IgD-negative memory B cell (primary cell): ENCODE results near the gene C4A. TPM values are rescaled to one million over a fixed set of nuclear protein-coding genes. Genes with fewer than 3 reads are reported as not detected.
"Not testable (repeated sequence)": the region's sequence is repeated elsewhere in the genome, so short reads cannot be mapped to it uniquely, and the experiment has no call there.

Experiments
- H3K27ac Mint-ChIP-seq, 3 donors: one replicate each; pipeline ENCODE4 v1.8.0; 2020 to 2022; ENCODE audit warnings: mild to moderate bottlenecking in 3 of 3, mixed read lengths in 3 of 3, moderate library complexity in 1 of 3
- H3K27me3 Mint-ChIP-seq: one replicate; pipeline ENCODE4 v1.8.0; 2021; ENCODE audit warnings: mixed read lengths
- H3K36me3 Mint-ChIP-seq: one replicate; pipeline ENCODE4 v1.8.0; 2020; ENCODE audit warnings: mild to moderate bottlenecking, mixed read lengths
- H3K4me1 Mint-ChIP-seq, 3 donors: one replicate each; pipeline ENCODE4 v1.8.0; 2020 to 2022; ENCODE audit warnings: mixed read lengths in 3 of 3, mild to moderate bottlenecking in 1 of 3
- H3K4me3 Mint-ChIP-seq, 4 donors: one replicate each; pipeline ENCODE4 v1.8.0; 2020 to 2022; ENCODE audit warnings: mild to moderate bottlenecking in 4 of 4, mixed read lengths in 4 of 4, moderate library complexity in 3 of 4
- H3K9me3 Mint-ChIP-seq, 3 donors: one replicate each; pipeline ENCODE4 v1.8.0; 2020 to 2021; ENCODE audit warnings: mixed read lengths in 3 of 3, mild to moderate bottlenecking in 1 of 3
- polyA plus RNA-seq: library from polyadenylated mRNA; unstranded; fragments of 300-500 nt; fragmentation: Illumina TruSeq; gene quantifications from one replicate; pipeline ENCODE4 v1.2.3, GENCODE V29; 2021

The C4A gene
- polyA plus RNA-seq, result 0.23 TPM

DNA sequence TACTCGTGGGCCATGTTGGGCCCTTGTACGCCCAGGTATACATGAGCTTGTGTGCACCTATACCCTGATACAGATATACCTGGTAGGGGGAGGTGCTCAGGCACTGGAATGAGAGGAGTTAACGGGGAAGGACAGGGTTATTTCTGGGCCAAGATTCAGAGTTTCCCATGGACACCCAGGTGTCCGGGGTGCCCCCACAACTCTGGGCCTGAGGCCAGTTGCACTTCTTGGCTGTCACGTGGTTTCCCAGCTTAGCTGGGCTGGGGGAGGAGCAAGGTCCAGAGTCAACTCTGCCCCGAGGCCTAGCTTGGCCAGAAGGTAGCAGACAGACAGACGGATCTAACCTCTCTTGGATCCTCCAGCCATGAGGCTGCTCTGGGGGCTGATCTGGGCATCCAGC lies at the start of gene C4A:
Gene C4A (plus strand): TSS at position 314 of the 400 bp plus-strand sequence. CDS start 51 bp downstream, at position 365.
- not testable (repeated sequence) for H3K4me3 Mint-ChIP-seq, H3K9me3 Mint-ChIP-seq, H3K27ac Mint-ChIP-seq, H3K4me1 Mint-ChIP-seq, H3K27me3 Mint-ChIP-seq, H3K36me3 Mint-ChIP-seq

GRCh38 chr6:31932137-31932536 lies 49.7 kb upstream of the C4A start:
- not testable (repeated sequence) for H3K27me3 Mint-ChIP-seq, H3K4me3 Mint-ChIP-seq, H3K4me1 Mint-ChIP-seq, H3K27ac Mint-ChIP-seq, H3K9me3 Mint-ChIP-seq, H3K36me3 Mint-ChIP-seq

GRCh38 chr6:31933537-31933936 lies 48.3 kb upstream of the C4A start:
- no peaks in the 10 kb centered on the region for H3K9me3 Mint-ChIP-seq
- peaks cover 4% of the 10 kb centered on the region for H3K27me3 Mint-ChIP-seq
- no peak overlapping the region for H3K4me3 Mint-ChIP-seq
- no peaks in the 10 kb centered on the region for H3K4me1 Mint-ChIP-seq
- no peak overlapping the region for H3K27ac Mint-ChIP-seq
- no peaks in the 10 kb centered on the region for H3K36me3 Mint-ChIP-seq

DNA sequence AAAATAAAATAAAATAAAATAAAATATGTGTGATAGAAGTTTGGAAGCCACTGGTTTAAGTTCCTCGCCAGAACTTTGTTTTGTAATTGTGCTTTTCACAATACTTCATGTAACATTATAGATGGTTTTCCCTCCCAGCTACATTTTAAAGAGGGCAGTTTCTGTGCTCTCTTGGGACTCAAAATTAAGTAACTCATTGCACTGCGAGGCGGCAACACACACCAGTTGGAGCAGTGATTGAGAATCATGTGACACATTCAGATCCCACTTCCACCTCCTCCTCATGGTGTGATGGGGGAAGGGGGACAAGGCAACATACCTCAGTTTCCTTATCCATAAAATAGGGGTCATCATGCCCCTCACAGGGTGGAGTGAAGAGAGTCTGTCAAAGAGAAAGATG lies 46.8 kb upstream of the C4A start:
- no peaks in the 10 kb centered on the region for H3K9me3 Mint-ChIP-seq
- H3K27me3 Mint-ChIP-seq, result peaks cover 4% of the 10 kb centered on the region
- no peak overlapping the region for H3K27ac Mint-ChIP-seq
- no peak overlapping the region for H3K4me3 Mint-ChIP-seq
- no peaks in the 10 kb centered on the region for H3K36me3 Mint-ChIP-seq
- no peaks in the 10 kb centered on the region for H3K4me1 Mint-ChIP-seq

DNA sequence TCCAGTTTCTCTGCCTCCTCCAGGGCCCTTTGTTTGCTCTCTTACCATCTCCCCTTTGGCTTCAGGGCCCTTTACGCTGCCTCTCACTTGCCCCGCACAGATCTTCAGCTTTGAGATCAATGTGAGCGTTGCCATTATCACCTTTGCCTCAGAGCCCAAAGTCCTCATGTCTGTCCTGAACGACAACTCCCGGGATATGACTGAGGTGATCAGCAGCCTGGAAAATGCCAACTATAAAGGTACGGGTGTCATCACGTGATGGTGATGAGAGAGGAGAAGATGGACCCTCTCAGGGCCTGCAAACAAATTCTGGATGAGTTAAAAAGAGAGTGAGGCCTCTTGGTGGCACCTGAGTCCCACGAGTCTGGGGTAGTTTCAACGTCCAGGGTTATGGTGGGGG lies 46.0 kb upstream of the C4A start:
- Mint-ChIP-seq H3K9me3 (no peaks in the 10 kb centered on the region), H3K27me3 (peaks cover 4% of the 10 kb centered on the region), H3K27ac (no peak overlapping the region), H3K4me3 (no peak overlapping the region), H3K4me1 (no peaks in the 10 kb centered on the region), H3K36me3 (no peaks in the 10 kb centered on the region)

GRCh38 chr6:31940256-31940664 lies 41.6 kb upstream of the C4A start:
- H3K4me1 Mint-ChIP-seq, result no peaks in the 10 kb centered on the region

GRCh38 chr6:31943742-31944141 lies 38.1 kb upstream of the C4A start:
- H3K4me3 Mint-ChIP-seq, result no peak overlapping the region
- H3K36me3 Mint-ChIP-seq, result no peaks in the 10 kb centered on the region
- no peaks in the 10 kb centered on the region for H3K4me1 Mint-ChIP-seq
- peaks cover 26% of the 10 kb centered on the region for H3K27me3 Mint-ChIP-seq
- H3K9me3 Mint-ChIP-seq, result no peaks in the 10 kb centered on the region
- H3K27ac Mint-ChIP-seq, result no peak overlapping the region

More at GRCh38 chr6:31940256-31940664, 41.6 kb upstream of the C4A start:
- Mint-ChIP-seq H3K36me3 (no peaks in the 10 kb centered on the region), H3K27me3 (peaks cover 23% of the 10 kb centered on the region), H3K27ac (no peak overlapping the region), H3K4me3 (no peak overlapping the region), H3K9me3 (no peaks in the 10 kb centered on the region)

- no peaks in the 10 kb centered on the region for H3K36me3 Mint-ChIP-seq
- H3K27ac Mint-ChIP-seq, result peak overlapping the region in 1 of 3 donors; percentile 5
- no peaks in the 10 kb centered on the region for H3K9me3 Mint-ChIP-seq
- H3K27me3 Mint-ChIP-seq, result peaks cover 26% of the 10 kb centered on the region
- H3K4me3 Mint-ChIP-seq, result no peak overlapping the region
- no peaks in the 10 kb centered on the region for H3K4me1 Mint-ChIP-seq
Measured at GRCh38 chr6:31945154-31945506, 36.7 kb upstream of the C4A start.

- Mint-ChIP-seq H3K27ac (peak within 1 kb of the TSS in 1 of 3 donors; percentile 5), H3K9me3 (no peaks in the 10 kb centered on the region), H3K36me3 (no peaks in the 10 kb centered on the region), H3K4me1 (no peaks in the 10 kb centered on the region), H3K4me3 (no peak within 1 kb of the TSS), H3K27me3 (peaks cover 26% of the 10 kb centered on the region)
Measured at GRCh38 chr6:31945507-31946369, 36.1 kb upstream of the C4A start, which contains the start of gene CFB. Gene CFB, plus strand, starts transcription at chr6:31946095. Its CDS starts 127 bp downstream, at chr6:31946222.

DNA sequence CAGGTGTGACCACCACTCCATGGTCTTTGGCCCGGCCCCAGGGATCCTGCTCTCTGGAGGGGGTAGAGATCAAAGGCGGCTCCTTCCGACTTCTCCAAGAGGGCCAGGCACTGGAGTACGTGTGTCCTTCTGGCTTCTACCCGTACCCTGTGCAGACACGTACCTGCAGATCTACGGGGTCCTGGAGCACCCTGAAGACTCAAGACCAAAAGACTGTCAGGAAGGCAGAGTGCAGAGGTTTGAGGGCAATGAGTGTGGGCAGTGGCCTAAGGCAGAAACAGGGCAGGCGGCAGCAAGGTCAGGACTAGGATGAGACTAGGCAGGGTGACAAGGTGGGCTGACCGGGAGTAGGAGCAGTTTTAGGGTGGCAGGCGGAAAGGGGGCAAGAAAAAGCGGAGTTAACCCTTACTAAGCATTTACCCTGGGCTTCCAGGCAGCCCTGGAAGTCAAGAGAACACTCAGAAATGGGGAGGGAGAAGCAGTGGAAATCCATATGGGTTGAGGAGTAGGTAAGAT lies 35.4 kb upstream of the C4A start:
- Mint-ChIP-seq H3K27ac (no peak overlapping the region), H3K4me3 (no peak overlapping the region), H3K36me3 (no peaks in the 10 kb centered on the region), H3K4me1 (no peaks in the 10 kb centered on the region), H3K9me3 (no peaks in the 10 kb centered on the region), H3K27me3 (peaks cover 26% of the 10 kb centered on the region)

GRCh38 chr6:31947070-31947675 lies 34.7 kb upstream of the C4A start:
- H3K36me3 Mint-ChIP-seq, result no peaks in the 10 kb centered on the region
- no peak overlapping the region for H3K27ac Mint-ChIP-seq
- peaks cover 24% of the 10 kb centered on the region for H3K27me3 Mint-ChIP-seq
- H3K9me3 Mint-ChIP-seq, result no peaks in the 10 kb centered on the region
- H3K4me3 Mint-ChIP-seq, result no peak overlapping the region
- no peaks in the 10 kb centered on the region for H3K4me1 Mint-ChIP-seq

- H3K4me3 Mint-ChIP-seq, result no peak overlapping the region
- H3K27ac Mint-ChIP-seq, result no peak overlapping the region
- H3K27me3 Mint-ChIP-seq, result peaks cover 17% of the 10 kb centered on the region
- H3K4me1 Mint-ChIP-seq, result no peaks in the 10 kb centered on the region
- H3K36me3 Mint-ChIP-seq, result no peaks in the 10 kb centered on the region
- H3K9me3 Mint-ChIP-seq, result no peaks in the 10 kb centered on the region
Measured at GRCh38 chr6:31947864-31948263, 34.0 kb upstream of the C4A start.

DNA sequence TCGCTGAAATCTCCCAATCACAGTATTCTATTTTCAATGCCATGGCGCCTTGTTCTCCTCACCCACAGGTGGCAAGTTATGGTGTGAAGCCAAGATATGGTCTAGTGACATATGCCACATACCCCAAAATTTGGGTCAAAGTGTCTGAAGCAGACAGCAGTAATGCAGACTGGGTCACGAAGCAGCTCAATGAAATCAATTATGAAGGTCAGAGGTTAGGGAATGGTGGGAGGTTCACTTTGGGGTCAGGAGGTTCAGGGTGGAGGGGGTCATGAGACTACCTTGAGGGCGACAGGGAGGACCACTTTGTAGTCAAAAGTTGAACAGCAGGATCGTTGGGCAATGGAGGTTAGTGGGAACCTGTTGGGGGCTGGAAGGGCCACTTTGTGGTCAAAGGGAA lies 33.6 kb upstream of the C4A start:
- Mint-ChIP-seq H3K27me3 (peaks cover 17% of the 10 kb centered on the region), H3K9me3 (no peaks in the 10 kb centered on the region), H3K4me1 (no peaks in the 10 kb centered on the region), H3K27ac (no peak overlapping the region), H3K4me3 (no peak overlapping the region), H3K36me3 (no peaks in the 10 kb centered on the region)

DNA sequence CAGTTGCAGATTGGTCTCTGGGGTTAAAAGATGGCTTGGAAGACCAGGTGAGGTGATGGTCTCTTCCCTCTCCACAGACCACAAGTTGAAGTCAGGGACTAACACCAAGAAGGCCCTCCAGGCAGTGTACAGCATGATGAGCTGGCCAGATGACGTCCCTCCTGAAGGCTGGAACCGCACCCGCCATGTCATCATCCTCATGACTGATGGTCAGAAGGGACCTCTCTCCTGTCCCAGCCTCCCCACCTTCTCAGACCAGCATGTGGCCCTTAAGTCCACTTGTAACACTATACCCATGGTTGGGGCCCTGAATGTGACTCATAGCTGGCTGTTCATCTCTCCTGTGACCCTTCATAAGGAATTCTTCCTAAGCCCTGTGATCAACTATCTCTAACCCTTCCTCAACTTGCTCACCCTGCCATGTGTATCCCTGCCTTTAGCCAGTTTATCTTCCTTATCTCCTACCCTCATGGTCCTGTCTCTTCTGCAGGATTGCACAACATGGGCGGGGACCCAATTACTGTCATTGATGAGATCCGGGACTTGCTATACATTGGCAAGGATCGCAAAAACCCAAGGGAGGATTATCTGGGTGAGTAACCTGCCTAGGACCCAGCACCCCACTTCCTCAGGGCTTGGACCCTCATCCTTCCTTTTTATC lies 33.0 kb upstream of the C4A start:
- Mint-ChIP-seq H3K9me3 (no peaks in the 10 kb centered on the region), H3K27ac (peak overlapping the region in 2 of 3 donors; percentile 14 to 75), H3K4me1 (no peaks in the 10 kb centered on the region), H3K4me3 (no peak overlapping the region), H3K36me3 (no peaks in the 10 kb centered on the region), H3K27me3 (peaks cover 15% of the 10 kb centered on the region)

DNA sequence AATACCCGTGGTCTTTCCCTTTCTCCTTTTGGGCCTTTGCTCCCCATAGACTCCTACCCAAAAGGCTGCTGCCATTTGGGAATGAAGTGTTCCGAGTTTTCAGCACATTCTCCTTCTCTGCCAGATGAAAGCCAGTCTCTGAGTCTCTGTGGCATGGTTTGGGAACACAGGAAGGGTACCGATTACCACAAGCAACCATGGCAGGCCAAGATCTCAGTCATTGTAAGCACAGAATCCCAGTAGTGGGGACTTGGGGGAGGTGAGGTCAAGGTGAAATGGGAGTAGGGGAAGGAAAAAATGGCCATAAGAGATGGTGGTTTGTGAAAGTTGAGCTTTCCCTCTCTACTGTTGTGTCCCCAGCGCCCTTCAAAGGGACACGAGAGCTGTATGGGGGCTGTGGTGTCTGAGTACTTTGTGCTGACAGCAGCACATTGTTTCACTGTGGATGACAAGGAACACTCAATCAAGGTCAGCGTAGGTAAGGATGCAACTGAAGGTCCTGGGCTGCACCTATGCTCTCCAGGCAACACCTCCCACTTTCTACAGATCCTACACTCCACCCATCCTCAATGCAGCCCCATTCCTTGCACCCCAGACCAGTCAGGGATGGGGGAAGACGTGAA lies 31.8 kb upstream of the C4A start:
- Mint-ChIP-seq H3K4me3 (no peak overlapping the region), H3K27ac (no peak overlapping the region), H3K4me1 (no peaks in the 10 kb centered on the region), H3K27me3 (peaks cover 5% of the 10 kb centered on the region), H3K36me3 (peaks cover 2% of the 10 kb centered on the region), H3K9me3 (no peaks in the 10 kb centered on the region)
